Measurements from ENCODE around the gene DHX30. TPM values are rescaled to one million over a fixed set of nuclear protein-coding genes. Genes with fewer than 3 reads are reported as not detected.

The DHX30 gene
- total and polyA plus RNA-seq, 2 of the 8 experiments (the other 6 are each of a cell fraction or from before 2014, with no cell fraction given), result 82.4 to 97.9 TPM

- TF ChIP-seq CTCF (IDR thresholded peaks at IDR 0.05; ENCODE audit: control extremely low read depth in 1 of 3, insufficient read depth in 1 of 3, low read depth in 1 of 3, low read length in 3 of 3) (no peak), E2F6 (IDR thresholded peaks at IDR 0.05) (no peak), SP1 (IDR thresholded peaks at IDR 0.05; ENCODE audit: low read depth, low read length) (no peak), CTBP2 (IDR thresholded peaks at IDR 0.05; ENCODE audit: borderline replicate concordance, insufficient read depth, insufficient read length, low read length) (no peak), CBX8 (IDR thresholded peaks at IDR 0.05; ENCODE audit: borderline replicate concordance, low read depth, low read length) (no peak), SRF (IDR thresholded peaks at IDR 0.05; ENCODE audit: low read depth, low read length) (no peak), KDM4A (IDR thresholded peaks at IDR 0.05; ENCODE audit: low read depth, low read length, severe bottlenecking) (no peak), ASH2L (IDR thresholded peaks at IDR 0.05; ENCODE audit: low read length) (no peak)
These were observed 54.2 kb downstream of the DHX30 start (continued) for GRCh38 chr3:47857151-47857550.
